Left renal pelvis (tissue), 4 donors: ENCODE data around the gene EMP2. TPM values are rescaled to one million over a fixed set of nuclear protein-coding genes. Genes with fewer than 3 reads are reported as not detected.

ENCODE experiments used
- DNase-seq, 4 donors: peaks; one replicate each; pipeline ENCODE4 v3.0.0-alpha.2; 2013; ENCODE audit warnings: low read depth in 4 of 4, low spot score in 3 of 4
- polyA plus RNA-seq, 4 donors: library from polyadenylated mRNA; unstranded; fragments of 120-200 nt; gene quantifications; one replicate each; pipeline ENCODE4 v1.2.1, GENCODE V29; 2013; ENCODE audit not compliant: insufficient read length in 4 of 4

The EMP2 gene
- polyA plus RNA-seq, 4 donors: 25.0 to 32.6 (median 29.5) TPM

- DNase-seq: no peak
These were observed 85.4 kb downstream of the EMP2 start for GRCh38 chr16:10495031-10495345.

- no peak for DNase-seq
These were observed 85.9 kb downstream of the EMP2 start for GRCh38 chr16:10494343-10495030.

GRCh38 chr16:10493276-10493675 is 87.1 kb downstream of the EMP2 start:
- DNase-seq: no peak

GRCh38 chr16:10490141-10490540 is 90.3 kb downstream of the EMP2 start:
- DNase-seq: no peak

- DNase-seq: no peak
These were observed 94.6 kb downstream of the EMP2 start for GRCh38 chr16:10485698-10486382.

- no peak for DNase-seq
These were observed 95.2 kb downstream of the EMP2 start for GRCh38 chr16:10485159-10485558.

- DNase-seq: no peak
These were observed 100.2 kb downstream of the EMP2 start for GRCh38 chr16:10480151-10480550.

Other genes with a start within 250 kb of the EMP2 start
- gene ATF7IP2, start 194.5 kb downstream of the EMP2 start, polyA plus RNA-seq: 10 to 100 TPM; 11.0 to 23.7 (median 22.4) TPM
- under 1 TPM; 0.16 to 0.53 (median 0.24) TPM for gene TEKT5, start 114.3 kb upstream of the EMP2 start, polyA plus RNA-seq
- 10 to 100 TPM; 25.1 to 37.6 (median 30.6) TPM for gene NUBP1, start 163.2 kb upstream of the EMP2 start, polyA plus RNA-seq
- 1 to 10 TPM; 2.3 to 7.9 (median 4.7) TPM for gene TVP23A, start 238.2 kb upstream of the EMP2 start, polyA plus RNA-seq